Activated CD4-positive, alpha-beta T cell treated with anti-CD3 and anti-CD28 coated beads for 48 hours (primary cell): ENCODE results near the gene DHX40.
"Not testable (repeated sequence)": the region's sequence is repeated elsewhere in the genome, so short reads cannot be mapped to it uniquely, and the experiment has no call there.

Experiments
- DNase-seq: peaks from one replicate; pipeline ENCODE4 v3.0.0-alpha.2; 2020

Gene DHX40

GRCh38 chr17:59565171-59565958 is at the start of gene DHX40:
DHX40 (plus strand) TSS chr17:59565610; CDS start chr17:59565672, 62 bp downstream.
- peak; percentile 98 for DNase-seq

GRCh38 chr17:59516451-59516850 is 49.0 kb upstream of the DHX40 start:
- no peak for DNase-seq

- no peak for DNase-seq
These were observed 46.3 kb upstream of the DHX40 start for GRCh38 chr17:59519132-59519531.

- no peak for DNase-seq
These were observed 45.2 kb upstream of the DHX40 start for GRCh38 chr17:59520251-59520650.

- peak; percentile 72 for DNase-seq
These were observed 43.8 kb upstream of the DHX40 start for GRCh38 chr17:59521465-59522126.

GRCh38 chr17:59524930-59525329 is 40.5 kb upstream of the DHX40 start:
- not testable (repeated sequence) for DNase-seq

- no peak for DNase-seq
These were observed 39.7 kb upstream of the DHX40 start for GRCh38 chr17:59525668-59526067.

GRCh38 chr17:59526451-59526850 is 39.0 kb upstream of the DHX40 start:
- DNase-seq, result no peak

- DNase-seq, result no peak
These were observed 38.0 kb upstream of the DHX40 start for GRCh38 chr17:59527325-59527917.

GRCh38 chr17:59527931-59528330 is 37.5 kb upstream of the DHX40 start:
- no peak for DNase-seq

- no peak for DNase-seq
These were observed 34.9 kb upstream of the DHX40 start for GRCh38 chr17:59530531-59530930.

- DNase-seq, result no peak
These were observed 31.7 kb upstream of the DHX40 start for GRCh38 chr17:59533694-59534093.

GRCh38 chr17:59534583-59534982 is 30.8 kb upstream of the DHX40 start:
- no peak for DNase-seq

- no peak for DNase-seq
These were observed 27.1 kb upstream of the DHX40 start for GRCh38 chr17:59538195-59538909.

- no peak for DNase-seq
These were observed 22.3 kb upstream of the DHX40 start for GRCh38 chr17:59542960-59543635.

GRCh38 chr17:59545942-59546341 is 19.5 kb upstream of the DHX40 start:
- DNase-seq, result no peak

GRCh38 chr17:59547131-59547915 is 18.1 kb upstream of the DHX40 start:
- no peak for DNase-seq

- DNase-seq, result not testable (repeated sequence)
These were observed 16.4 kb upstream of the DHX40 start for GRCh38 chr17:59548985-59549384.

GRCh38 chr17:59550703-59551102 is 14.7 kb upstream of the DHX40 start:
- DNase-seq, result no peak

GRCh38 chr17:59558039-59558438 is 7.4 kb upstream of the DHX40 start:
- DNase-seq, result no peak

GRCh38 chr17:59558953-59559352 is 6.5 kb upstream of the DHX40 start:
- no peak for DNase-seq

GRCh38 chr17:59561042-59561441 is 4.4 kb upstream of the DHX40 start:
- DNase-seq, result no peak
